HEK293 (cell line): Measurements from ENCODE around the gene EVA1C.

Experiments
- CTCF ChIA-PET: fragments of 350-600 bp; formaldehyde crosslinking; extraction: SDS; loops from one replicate; lab custom pipeline; 2021; ENCODE audit warnings: antibody characterized with exemption; lab: Yijun Ruan, JAX
- POLR2A ChIA-PET: fragments of 300-600 bp; formaldehyde crosslinking; extraction: SDS; loops from one replicate; lab custom pipeline; 2020; ENCODE audit warnings: antibody characterized with exemption, inconsistent platforms; lab: Yijun Ruan, JAX
- H3K27ac ChIP-seq: fragments of 200-500 bp; sonication (Bioruptor generic); 2 replicates; pipeline ENCODE4 v1.5.1; 2014; ENCODE audit warnings: low read depth, low read length, control low read depth, inconsistent platforms; ENCODE audit errors: extremely low read depth
- H3K36me3 ChIP-seq, 2 experiments: fragments of 200-500 bp in 1 of 2; sonication (Bioruptor generic) in 1 of 2; 1 replicate in 1 of 2; 2 replicates in 1 of 2; pipeline ENCODE4 v1.5.1; 2014 to 2017; ENCODE audit warnings: inconsistent platforms in 2 of 2, low read length in 2 of 2; ENCODE audit not compliant: control insufficient read depth in 2 of 2, insufficient read depth in 1 of 2
- H3K4me1 ChIP-seq: fragments of 200-500 bp; sonication (Bioruptor generic); 2 replicates; pipeline ENCODE4 v1.5.1; 2014; ENCODE audit warnings: mild to moderate bottlenecking, low read length, inconsistent platforms; ENCODE audit not compliant: control insufficient read depth, insufficient read depth
- H3K4me3 ChIP-seq: 2 replicates; pipeline ENCODE4 v1.5.1; 2011; ENCODE audit warnings: low read depth, mild to moderate bottlenecking, control low read depth, low read length, moderate library complexity
- H3K9me3 ChIP-seq: fragments of 200-500 bp; sonication (Bioruptor generic); 2 replicates; pipeline ENCODE4 v1.5.1; 2014; ENCODE audit warnings: low read depth, low read length, inconsistent platforms; ENCODE audit not compliant: control insufficient read depth, insufficient read depth
- KLF1 ChIP-seq: fragments of 450-650 bp; formaldehyde crosslinking; IDR thresholded peaks from 2 replicates; pipeline ENCODE4 v1.5.1; 2016; ENCODE audit warnings: missing biosample characterization, missing genetic modification characterization
- KLF16 ChIP-seq: fragments of 450-650 bp; formaldehyde crosslinking; IDR thresholded peaks from 2 replicates; pipeline ENCODE4 v1.5.1; 2017; ENCODE audit warnings: missing biosample characterization, missing genetic modification characterization
- MEIS1 ChIP-seq: sonication (generic); formaldehyde crosslinking; IDR thresholded peaks from 2 replicates; pipeline ENCODE4 v1.8.1; 2022; ENCODE audit warnings: missing genetic modification reagents, mild to moderate bottlenecking, borderline replicate concordance
- SALL2 ChIP-seq: fragments of 450-650 bp; formaldehyde crosslinking; IDR thresholded peaks from 2 replicates; pipeline ENCODE4 v1.5.0; 2017; ENCODE audit warnings: missing biosample characterization, mild to moderate bottlenecking, missing genetic modification characterization, borderline replicate concordance
- SCRT2 ChIP-seq: fragments of 450-650 bp; formaldehyde crosslinking; IDR thresholded peaks from 2 replicates; pipeline ENCODE4 v1.5.1; 2016; ENCODE audit warnings: missing biosample characterization, missing genetic modification characterization
- SP2 ChIP-seq: fragments of 450-650 bp; formaldehyde crosslinking; IDR thresholded peaks from 2 replicates; pipeline ENCODE4 v1.5.1; 2016; ENCODE audit warnings: missing biosample characterization, missing genetic modification characterization
- SP3 ChIP-seq: fragments of 450-650 bp; formaldehyde crosslinking; IDR thresholded peaks from 2 replicates; pipeline ENCODE4 v1.5.1; 2016; ENCODE audit warnings: missing biosample characterization, missing genetic modification characterization
- YY2 ChIP-seq: fragments of 450-650 bp; formaldehyde crosslinking; IDR thresholded peaks from 2 replicates; pipeline ENCODE4 v1.5.1; 2016; ENCODE audit warnings: missing biosample characterization, missing genetic modification characterization
- ZFP37 ChIP-seq: fragments of 450-650 bp; formaldehyde crosslinking; IDR thresholded peaks from 2 replicates; pipeline ENCODE4 v1.5.1; 2016; ENCODE audit warnings: missing biosample characterization, missing genetic modification characterization
- ZFP69B ChIP-seq: fragments of 450-650 bp; formaldehyde crosslinking; IDR thresholded peaks from 2 replicates; pipeline ENCODE4 v1.5.1; 2016; ENCODE audit warnings: missing biosample characterization, missing genetic modification characterization
- ZNF10 ChIP-seq: fragments of 450-650 bp; formaldehyde crosslinking; IDR thresholded peaks from 2 replicates; pipeline ENCODE4 v1.5.1; 2017; ENCODE audit warnings: missing biosample characterization, missing genetic modification characterization
- ZNF112 ChIP-seq: fragments of 450-650 bp; formaldehyde crosslinking; IDR thresholded peaks from 2 replicates; pipeline ENCODE4 v1.5.0; 2017; ENCODE audit warnings: missing biosample characterization, missing genetic modification characterization
- ZNF146 ChIP-seq: fragments of 450-650 bp; formaldehyde crosslinking; IDR thresholded peaks from 2 replicates; pipeline ENCODE4 v1.5.1; 2016; ENCODE audit warnings: missing biosample characterization, missing genetic modification characterization
- ZNF175 ChIP-seq: fragments of 450-650 bp; formaldehyde crosslinking; IDR thresholded peaks from 2 replicates; pipeline ENCODE4 v1.5.1; 2016; ENCODE audit warnings: missing biosample characterization, missing genetic modification characterization
- ZNF23 ChIP-seq: fragments of 450-650 bp; formaldehyde crosslinking; IDR thresholded peaks from 2 replicates; pipeline ENCODE4 v1.5.1; 2016; ENCODE audit warnings: missing biosample characterization, missing genetic modification characterization, borderline replicate concordance
- ZNF26 ChIP-seq: fragments of 450-650 bp; formaldehyde crosslinking; IDR thresholded peaks from 2 replicates; pipeline ENCODE4 v1.5.1; 2016; ENCODE audit warnings: missing biosample characterization, missing genetic modification characterization
- ZNF416 ChIP-seq: fragments of 450-650 bp; formaldehyde crosslinking; IDR thresholded peaks from 2 replicates; pipeline ENCODE4 v1.5.1; 2016; ENCODE audit warnings: missing biosample characterization, missing genetic modification characterization
- ZNF529 ChIP-seq: fragments of 450-650 bp; formaldehyde crosslinking; IDR thresholded peaks from 2 replicates; pipeline ENCODE4 v1.5.1; 2017; ENCODE audit warnings: missing genetic modification characterization, missing biosample characterization; ENCODE audit not compliant: insufficient replicate concordance
- ZNF549 ChIP-seq: fragments of 450-650 bp; IDR thresholded peaks from 2 replicates; pipeline ENCODE4 v1.5.1; 2018; ENCODE audit warnings: missing biosample characterization, missing genetic modification characterization, mild to moderate bottlenecking, inconsistent platforms, moderate library complexity
- ZNF596 ChIP-seq: fragments of 450-650 bp; IDR thresholded peaks from 2 replicates; pipeline ENCODE4 v1.5.0; 2018; ENCODE audit warnings: missing biosample characterization, mild to moderate bottlenecking, missing genetic modification characterization, moderate library complexity
- ZNF624 ChIP-seq: fragments of 450-650 bp; formaldehyde crosslinking; IDR thresholded peaks from 2 replicates; pipeline ENCODE4 v1.5.1; 2017; ENCODE audit warnings: missing biosample characterization, missing genetic modification characterization
- ZNF76 ChIP-seq: fragments of 450-650 bp; formaldehyde crosslinking; IDR thresholded peaks from 2 replicates; pipeline ENCODE4; 2016; ENCODE audit warnings: low read depth, missing biosample characterization, missing genetic modification characterization, borderline replicate concordance
- ZNF785 ChIP-seq: fragments of 450-650 bp; formaldehyde crosslinking; IDR thresholded peaks from 2 replicates; pipeline ENCODE4 v1.5.1; 2016; ENCODE audit warnings: missing biosample characterization, missing genetic modification characterization
- ZNF792 ChIP-seq: fragments of 450-650 bp; formaldehyde crosslinking; IDR thresholded peaks from 2 replicates; pipeline ENCODE4 v1.5.1; 2016; ENCODE audit warnings: missing biosample characterization, missing genetic modification characterization
- ZSCAN4 ChIP-seq: fragments of 450-650 bp; formaldehyde crosslinking; IDR thresholded peaks from 2 replicates; pipeline ENCODE4 v1.5.1; 2017; ENCODE audit warnings: missing biosample characterization, missing genetic modification characterization
- TF ChIP-seq, protein P1 (sequence below): fragments of 450-650 bp; formaldehyde crosslinking; IDR thresholded peaks from 2 replicates; pipeline ENCODE4 v1.5.1; 2016; ENCODE audit warnings: missing biosample characterization, missing genetic modification characterization
- TF ChIP-seq, protein P2 (sequence below): fragments of 450-650 bp; formaldehyde crosslinking; IDR thresholded peaks from 2 replicates; pipeline ENCODE4 v1.5.1; 2017; ENCODE audit warnings: missing biosample characterization, missing genetic modification characterization
- TF ChIP-seq, protein P3 (sequence below): fragments of 450-650 bp; formaldehyde crosslinking; IDR thresholded peaks from 2 replicates; pipeline ENCODE4 v1.5.1; 2016; ENCODE audit warnings: missing biosample characterization, missing genetic modification characterization

Gene EVA1C

GRCh38 chr21:32559006-32559610, 146.6 kb downstream of the EVA1C start:
- H3K27ac ChIP-seq = no peak overlapping the region
- H3K36me3 ChIP-seq = no peaks in the 10 kb centered on the region
- ChIA-PET POLR2A (no interaction called here), CTCF (no interaction called here)
- H3K4me1 ChIP-seq = no peaks in the 10 kb centered on the region
- TF ChIP-seq, protein P1, sequence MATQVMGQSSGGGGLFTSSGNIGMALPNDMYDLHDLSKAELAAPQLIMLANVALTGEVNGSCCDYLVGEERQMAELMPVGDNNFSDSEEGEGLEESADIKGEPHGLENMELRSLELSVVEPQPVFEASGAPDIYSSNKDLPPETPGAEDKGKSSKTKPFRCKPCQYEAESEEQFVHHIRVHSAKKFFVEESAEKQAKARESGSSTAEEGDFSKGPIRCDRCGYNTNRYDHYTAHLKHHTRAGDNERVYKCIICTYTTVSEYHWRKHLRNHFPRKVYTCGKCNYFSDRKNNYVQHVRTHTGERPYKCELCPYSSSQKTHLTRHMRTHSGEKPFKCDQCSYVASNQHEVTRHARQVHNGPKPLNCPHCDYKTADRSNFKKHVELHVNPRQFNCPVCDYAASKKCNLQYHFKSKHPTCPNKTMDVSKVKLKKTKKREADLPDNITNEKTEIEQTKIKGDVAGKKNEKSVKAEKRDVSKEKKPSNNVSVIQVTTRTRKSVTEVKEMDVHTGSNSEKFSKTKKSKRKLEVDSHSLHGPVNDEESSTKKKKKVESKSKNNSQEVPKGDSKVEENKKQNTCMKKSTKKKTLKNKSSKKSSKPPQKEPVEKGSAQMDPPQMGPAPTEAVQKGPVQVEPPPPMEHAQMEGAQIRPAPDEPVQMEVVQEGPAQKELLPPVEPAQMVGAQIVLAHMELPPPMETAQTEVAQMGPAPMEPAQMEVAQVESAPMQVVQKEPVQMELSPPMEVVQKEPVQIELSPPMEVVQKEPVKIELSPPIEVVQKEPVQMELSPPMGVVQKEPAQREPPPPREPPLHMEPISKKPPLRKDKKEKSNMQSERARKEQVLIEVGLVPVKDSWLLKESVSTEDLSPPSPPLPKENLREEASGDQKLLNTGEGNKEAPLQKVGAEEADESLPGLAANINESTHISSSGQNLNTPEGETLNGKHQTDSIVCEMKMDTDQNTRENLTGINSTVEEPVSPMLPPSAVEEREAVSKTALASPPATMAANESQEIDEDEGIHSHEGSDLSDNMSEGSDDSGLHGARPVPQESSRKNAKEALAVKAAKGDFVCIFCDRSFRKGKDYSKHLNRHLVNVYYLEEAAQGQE (tag by site-specific recombination) = no peak
- TF ChIP-seq ZNF26 (tag by site-specific recombination) (no peak), ZNF146 (no peak), ZNF175 (tag by site-specific recombination) (no peak), ZNF23 (tag by site-specific recombination) (no peak), ZNF596 (tag by site-specific recombination) (no peak), ZSCAN4 (no peak), ZNF112 (tag by site-specific recombination) (no peak), ZNF785 (no peak), SP2 (tag by site-specific recombination) (no peak), ZNF529 (no peak), KLF1 (tag by site-specific recombination) (no peak), ZNF624 (tag by site-specific recombination) (no peak)
- TF ChIP-seq, protein P2, sequence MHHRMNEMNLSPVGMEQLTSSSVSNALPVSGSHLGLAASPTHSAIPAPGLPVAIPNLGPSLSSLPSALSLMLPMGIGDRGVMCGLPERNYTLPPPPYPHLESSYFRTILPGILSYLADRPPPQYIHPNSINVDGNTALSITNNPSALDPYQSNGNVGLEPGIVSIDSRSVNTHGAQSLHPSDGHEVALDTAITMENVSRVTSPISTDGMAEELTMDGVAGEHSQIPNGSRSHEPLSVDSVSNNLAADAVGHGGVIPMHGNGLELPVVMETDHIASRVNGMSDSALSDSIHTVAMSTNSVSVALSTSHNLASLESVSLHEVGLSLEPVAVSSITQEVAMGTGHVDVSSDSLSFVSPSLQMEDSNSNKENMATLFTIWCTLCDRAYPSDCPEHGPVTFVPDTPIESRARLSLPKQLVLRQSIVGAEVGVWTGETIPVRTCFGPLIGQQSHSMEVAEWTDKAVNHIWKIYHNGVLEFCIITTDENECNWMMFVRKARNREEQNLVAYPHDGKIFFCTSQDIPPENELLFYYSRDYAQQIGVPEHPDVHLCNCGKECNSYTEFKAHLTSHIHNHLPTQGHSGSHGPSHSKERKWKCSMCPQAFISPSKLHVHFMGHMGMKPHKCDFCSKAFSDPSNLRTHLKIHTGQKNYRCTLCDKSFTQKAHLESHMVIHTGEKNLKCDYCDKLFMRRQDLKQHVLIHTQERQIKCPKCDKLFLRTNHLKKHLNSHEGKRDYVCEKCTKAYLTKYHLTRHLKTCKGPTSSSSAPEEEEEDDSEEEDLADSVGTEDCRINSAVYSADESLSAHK (tag by site-specific recombination) = no peak
- TF ChIP-seq, protein P3, sequence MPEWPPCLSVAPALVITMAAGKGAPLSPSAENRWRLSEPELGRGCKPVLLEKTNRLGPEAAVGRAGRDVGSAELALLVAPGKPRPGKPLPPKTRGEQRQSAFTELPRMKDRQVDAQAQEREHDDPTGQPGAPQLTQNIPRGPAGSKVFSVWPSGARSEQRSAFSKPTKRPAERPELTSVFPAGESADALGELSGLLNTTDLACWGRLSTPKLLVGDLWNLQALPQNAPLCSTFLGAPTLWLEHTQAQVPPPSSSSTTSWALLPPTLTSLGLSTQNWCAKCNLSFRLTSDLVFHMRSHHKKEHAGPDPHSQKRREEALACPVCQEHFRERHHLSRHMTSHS = no peak
- H3K4me3 ChIP-seq = no peak overlapping the region
- no peaks in the 10 kb centered on the region for H3K9me3 ChIP-seq

DNA sequence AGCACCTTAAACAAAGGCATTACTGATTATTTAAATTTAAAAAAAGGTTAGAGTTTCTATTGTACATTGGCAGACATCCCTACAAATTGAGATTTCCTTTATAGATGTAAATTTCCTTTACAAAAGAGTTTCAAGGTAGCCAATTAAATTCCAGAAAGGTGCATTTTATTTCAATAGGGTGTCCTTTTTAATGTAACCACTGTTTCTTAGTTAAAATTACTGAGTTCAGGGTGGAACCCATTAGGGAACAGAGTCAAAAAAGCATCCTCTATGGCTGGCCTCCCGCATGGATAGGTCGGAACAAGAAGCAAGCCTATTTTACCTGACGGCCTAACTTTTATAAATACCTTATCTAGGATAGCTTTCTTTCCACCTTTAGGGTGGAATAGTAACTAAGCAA, 148.4 kb downstream of the EVA1C start:
- no peaks in the 10 kb centered on the region for H3K9me3 ChIP-seq
- ChIA-PET POLR2A (no interaction called here), CTCF (interaction anchor here (0.6 to 2.5 kb wide), 4 partner anchors 9 to 155 kb away, joined by 3 to 20 read pairs (median 4); no protein-coding TSS in a partner anchor)
- H3K4me3 ChIP-seq = no peak overlapping the region
- H3K27ac ChIP-seq = no peak overlapping the region
- H3K4me1 ChIP-seq = no peaks in the 10 kb centered on the region
- no peaks in the 10 kb centered on the region for H3K36me3 ChIP-seq
- TF ChIP-seq ZNF549 (tag by site-specific recombination) (no peak), ZNF10 (tag by site-specific recombination) (no peak), ZFP69B (tag by site-specific recombination) (no peak), ZFP37 (tag by site-specific recombination) (no peak), SP3 (tag by site-specific recombination) (no peak), SALL2 (no peak), MEIS1 (CRISPR knock-in tag) (no peak), ZNF416 (tag by site-specific recombination) (no peak), ZNF175 (tag by site-specific recombination) (no peak), ZNF792 (tag by site-specific recombination) (no peak), YY2 (tag by site-specific recombination) (no peak), ZNF76 (tag by site-specific recombination) (no peak), KLF16 (no peak), SCRT2 (tag by site-specific recombination) (no peak)
